Breast epithelium (tissue), 3 donors: ENCODE results near the gene GRXCR2.

Source experiments
- CTCF ChIP-seq, 3 donors: fragments of 450-650 bp; IDR thresholded peaks; one replicate each; pipeline ENCODE4 v1.5.1; 2016 to 2017; ENCODE audit warnings: antibody characterized with exemption in 3 of 3, mild to moderate bottlenecking in 3 of 3, moderate library complexity in 3 of 3
- POLR2A ChIP-seq: fragments of 450-650 bp; IDR thresholded peaks from one replicate; pipeline ENCODE4 v1.6.1; 2016; ENCODE audit warnings: antibody characterized with exemption, mild to moderate bottlenecking, moderate library complexity
- POLR2AphosphoS5 ChIP-seq, 3 donors: sonication (generic); formaldehyde crosslinking; IDR thresholded peaks; one replicate each; pipeline ENCODE4 v1.6.1; 2017; ENCODE audit warnings: antibody characterized with exemption in 3 of 3

- TF ChIP-seq CTCF (IDR thresholded peaks at IDR 0.05) (no peak), POLR2A (no peak), POLR2AphosphoS5 (IDR thresholded peaks at IDR 0.05) (no peak)
These were observed 46.6 kb upstream of the GRXCR2 start for GRCh38 chr5:145919413-145919812.
